Metanephros (tissue), 1 donor: ENCODE data around the gene EYA4. TPM values are rescaled to one million over a fixed set of nuclear protein-coding genes. Genes with fewer than 3 reads are reported as not detected.

Experiments
- total RNA-seq: library from RNA; depleted of rRNA; stranded (reverse); fragments of >200 nt; gene quantifications from one replicate; pipeline ENCODE4 v1.2.3, GENCODE V29; 2014

Gene EYA4
- total RNA-seq: 27.3 TPM

DNA sequence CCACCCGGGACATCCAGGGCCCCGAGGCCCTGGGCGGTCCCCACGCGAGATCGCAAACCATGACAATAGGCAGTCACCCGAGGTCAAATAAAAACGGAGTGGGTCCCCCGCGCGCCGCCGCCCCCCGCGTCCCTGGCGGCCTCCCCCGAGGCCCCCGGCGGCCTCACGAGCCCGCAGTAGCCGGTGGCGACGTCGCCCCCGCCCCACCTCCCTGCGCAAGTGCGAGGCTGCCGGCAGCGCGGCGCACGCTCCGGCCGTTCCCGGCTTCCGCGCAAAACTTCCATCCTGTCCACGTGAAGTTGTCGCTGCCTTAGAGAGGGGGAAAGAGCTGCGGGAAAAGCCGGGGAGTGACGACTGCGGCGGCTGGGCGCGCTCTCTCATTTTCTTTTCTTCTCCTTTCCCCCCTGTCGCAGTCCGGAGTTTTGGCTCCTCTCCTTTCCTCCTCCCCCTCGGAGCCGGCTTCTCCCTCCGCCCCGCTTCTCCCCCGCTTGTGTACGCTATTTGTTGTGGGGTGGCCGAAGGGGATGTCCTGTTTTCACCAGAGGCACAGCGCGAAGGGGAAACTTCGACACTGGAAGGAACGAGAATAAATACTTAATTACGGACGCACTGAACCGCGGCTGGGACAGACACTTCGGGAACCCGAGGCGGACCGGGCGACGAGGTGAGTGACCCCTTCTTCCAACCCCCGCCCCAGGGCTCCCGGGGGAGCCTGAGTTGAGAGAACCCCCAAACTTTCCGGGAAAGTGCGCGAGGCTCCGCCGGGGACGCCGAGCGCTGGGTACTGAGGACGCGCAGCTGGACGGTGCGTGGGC is at the start of gene EYA4:
Gene EYA4, plus strand, starts transcription at position 272 of the 815 bp plus-strand sequence. CDS start 33,424 bp downstream, outside the sequence.

